Measurements from ENCODE around the gene HEBP2.
"Not testable (repeated sequence)": the region's sequence is repeated elsewhere in the genome, so short reads cannot be mapped to it uniquely, and the experiment has no call there.

HEBP2 gene

GRCh38 chr6:138424004-138424904 is 20.2 kb downstream of the HEBP2 start:
- DNase-seq (ENCODE audit: low spot score): no peak

GRCh38 chr6:138425256-138425655 is 21.2 kb downstream of the HEBP2 start:
- DNase-seq (ENCODE audit: low spot score): not testable (repeated sequence)

GRCh38 chr6:138426500-138427123 is 22.6 kb downstream of the HEBP2 start:
- DNase-seq (ENCODE audit: low spot score): no peak

- no peak for DNase-seq (ENCODE audit: low spot score)
Measured at GRCh38 chr6:138427701-138428100, 23.7 kb downstream of the HEBP2 start.

GRCh38 chr6:138428944-138429598 is 25.0 kb downstream of the HEBP2 start:
- DNase-seq (ENCODE audit: low spot score): peak; percentile 47

- no peak for DNase-seq (ENCODE audit: low spot score)
Measured at GRCh38 chr6:138429761-138430160, 25.7 kb downstream of the HEBP2 start.

GRCh38 chr6:138430361-138431145 is 26.5 kb downstream of the HEBP2 start:
- DNase-seq (ENCODE audit: low spot score): no peak

- no peak for DNase-seq (ENCODE audit: low spot score)
Measured at GRCh38 chr6:138431256-138432062, 27.4 kb downstream of the HEBP2 start.

- no peak for DNase-seq (ENCODE audit: low spot score)
Measured at GRCh38 chr6:138432063-138432356, 28.0 kb downstream of the HEBP2 start.

- DNase-seq (ENCODE audit: low spot score): no peak
Measured at GRCh38 chr6:138434096-138434495, 30.1 kb downstream of the HEBP2 start.

GRCh38 chr6:138434925-138435324 is 30.9 kb downstream of the HEBP2 start:
- no peak for DNase-seq (ENCODE audit: low spot score)

- DNase-seq (ENCODE audit: low spot score): no peak
Measured at GRCh38 chr6:138439546-138439945, 35.5 kb downstream of the HEBP2 start.

- DNase-seq (ENCODE audit: low spot score): no peak
Measured at GRCh38 chr6:138440296-138440695, 36.3 kb downstream of the HEBP2 start.

- no peak for DNase-seq (ENCODE audit: low spot score)
Measured at GRCh38 chr6:138440758-138441357, 36.8 kb downstream of the HEBP2 start.

- no peak for DNase-seq (ENCODE audit: low spot score)
Measured at GRCh38 chr6:138441965-138442364, 37.9 kb downstream of the HEBP2 start.

GRCh38 chr6:138442663-138443062 is 38.6 kb downstream of the HEBP2 start:
- no peak for DNase-seq (ENCODE audit: low spot score)

GRCh38 chr6:138443979-138444378 is 40.0 kb downstream of the HEBP2 start:
- DNase-seq (ENCODE audit: low spot score): no peak

- DNase-seq (ENCODE audit: low spot score): no peak
Measured at GRCh38 chr6:138446821-138447220, 42.8 kb downstream of the HEBP2 start.

GRCh38 chr6:138450445-138450844 is 46.4 kb downstream of the HEBP2 start:
- no peak for DNase-seq (ENCODE audit: low spot score)

GRCh38 chr6:138451043-138451442 is 47.0 kb downstream of the HEBP2 start:
- DNase-seq (ENCODE audit: low spot score): no peak
